ENCODE measurements around the gene PAPLN. TPM values are rescaled to one million over a fixed set of nuclear protein-coding genes. Genes with fewer than 3 reads are reported as not detected.

Gene PAPLN
- total RNA-seq, 1 experiment from 2014 or later, result 9.6 TPM

GRCh38 chr14:73220634-73221033 lies 16.7 kb upstream of the PAPLN start:
- ChIA-PET RAD21 (ENCODE audit: low non-redundant PET in 1 of 2, low total read pairs in 2 of 2, uncharacterized antibody in 2 of 2, unreplicated experiment in 2 of 2) (no interaction called here), POLR2A (no interaction called here), CTCF (no interaction called here)
- H2AFZ ChIP-seq (ENCODE audit: low read depth, low read length, poor library complexity, severe bottlenecking), result no peak overlapping the region
- no TSS peak for BruUV-seq (replicated peaks)
- H3K9ac ChIP-seq (ENCODE audit: low read length), result no peak overlapping the region
- no peaks in the 10 kb centered on the region for H3K27me3 ChIP-seq (ENCODE audit: insufficient read depth, low read length)
- H3K79me2 ChIP-seq (ENCODE audit: insufficient read depth, low read length), result no peaks in the 10 kb centered on the region
- no peak overlapping the region for H3K27ac ChIP-seq (ENCODE audit: low read depth, low read length)
- intact Hi-C loops (cut with micrococcal nuclease), result no loop called here
- peaks cover 4 to 15% of the 10 kb centered on the region in 2 experiments; a peak in 3 of 4 replicates for H3K36me3 ChIP-seq (ENCODE audit: control insufficient read depth in 1 of 2, insufficient read depth in 2 of 2, low read length in 2 of 2)
- H4K20me1 ChIP-seq (ENCODE audit: insufficient read depth), result no peaks in the 10 kb centered on the region
- no peak overlapping the region for H3K4me3 ChIP-seq (replicated peaks in 1 of 2; ENCODE audit: low read depth in 1 of 2, low read length in 2 of 2)
- DNase-seq (ENCODE audit: low read depth, low spot score), result no peak
- H3K4me2 ChIP-seq (ENCODE audit: low read length), result no peak overlapping the region
- H3K4me1 ChIP-seq (ENCODE audit: control insufficient read depth in 1 of 2, insufficient read depth in 2 of 2, low read length in 2 of 2), result no peaks in the 10 kb centered on the region
- no peaks in the 10 kb centered on the region for H3K9me2 ChIP-seq (ENCODE audit: insufficient read depth)
- TF ChIP-seq CTCF (IDR thresholded peaks at IDR 0.05 in 2 of 3, conservative IDR thresholded peaks at IDR 0.05 in 1 of 3; ENCODE audit: borderline replicate concordance in 1 of 3, insufficient read depth in 1 of 3, low read depth in 2 of 3, low read length in 2 of 3), result no peak
- TF ChIP-seq SRF (IDR thresholded peaks at IDR 0.05; ENCODE audit: low read depth), result no peak
- no peak for TF ChIP-seq SP1 (IDR thresholded peaks at IDR 0.05; ENCODE audit: low read depth)
- no peak for TF ChIP-seq POLR2A (IDR thresholded peaks at IDR 0.05; ENCODE audit: borderline replicate concordance, extremely low read depth, insufficient read depth, insufficient read length)
- TF ChIP-seq RAD21 (IDR thresholded peaks at IDR 0.05; ENCODE audit: low read depth), result no peak
- TF ChIP-seq POLR2AphosphoS5 (IDR thresholded peaks at IDR 0.05; ENCODE audit: low read depth, low read length), result no peak
- TF ChIP-seq FOSL1 (IDR thresholded peaks at IDR 0.05; ENCODE audit: low read depth), result no peak
- TF ChIP-seq YY1 (IDR thresholded peaks at IDR 0.05; ENCODE audit: extremely low read depth, insufficient replicate concordance, low read depth, low read length), result no peak
- no peak for TF ChIP-seq ZBTB33 (IDR thresholded peaks at IDR 0.05; ENCODE audit: extremely low read depth, insufficient replicate concordance, low read length)
- no peak for TF ChIP-seq CBX3 (IDR thresholded peaks at IDR 0.05; ENCODE audit: low read depth)
- ATAC-seq, result no peak
- H3K9me3 ChIP-seq (ENCODE audit: control insufficient read depth in 1 of 2, insufficient read depth in 1 of 2, low read depth in 1 of 2, low read length in 2 of 2), result no peaks in the 10 kb centered on the region
